Kidney epithelial cell (primary cell): ENCODE results near the gene ARID4A. TPM values are rescaled to one million over a fixed set of nuclear protein-coding genes. Genes with fewer than 3 reads are reported as not detected.

Experiments used
- DNase-seq: peaks from one replicate; pipeline ENCODE4 v3.0.0-alpha.2; 2010; ENCODE audit warnings: low read depth
- H3K27me3 ChIP-seq: 2 replicates; pipeline ENCODE4 v1.6.0; 2011; ENCODE audit warnings: low read length; ENCODE audit not compliant: control insufficient read depth, insufficient read depth
- H3K36me3 ChIP-seq: 2 replicates; pipeline ENCODE4 v1.5.1; 2011; ENCODE audit warnings: low read length; ENCODE audit not compliant: control insufficient read depth, insufficient read depth
- H3K4me3 ChIP-seq: 2 replicates; pipeline ENCODE4 v1.5.1; 2011; ENCODE audit warnings: low read depth, mild to moderate bottlenecking, control low read depth, low read length
- total RNA-seq: library from RNA; depleted of rRNA; stranded (reverse); fragments of >200 nt; gene quantifications from 2 replicates; pipeline ENCODE4 v1.2.3, GENCODE V29; 2015
- TF ChIP-seq, protein P1 (sequence below): IDR thresholded peaks from 2 replicates; pipeline ENCODE4 v1.5.1; 2011; ENCODE audit warnings: mild to moderate bottlenecking, moderate library complexity, low read length, control low read depth, inconsistent platforms; ENCODE audit not compliant: insufficient read depth, poor library complexity, severe bottlenecking

ARID4A gene
- total RNA-seq, 1 donor from 2014 or later: 4.4 TPM

- H3K4me3 ChIP-seq: no peak overlapping the region
- H3K36me3 ChIP-seq: no peaks in the 10 kb centered on the region
- H3K27me3 ChIP-seq: no peaks in the 10 kb centered on the region
- TF ChIP-seq, protein P1, sequence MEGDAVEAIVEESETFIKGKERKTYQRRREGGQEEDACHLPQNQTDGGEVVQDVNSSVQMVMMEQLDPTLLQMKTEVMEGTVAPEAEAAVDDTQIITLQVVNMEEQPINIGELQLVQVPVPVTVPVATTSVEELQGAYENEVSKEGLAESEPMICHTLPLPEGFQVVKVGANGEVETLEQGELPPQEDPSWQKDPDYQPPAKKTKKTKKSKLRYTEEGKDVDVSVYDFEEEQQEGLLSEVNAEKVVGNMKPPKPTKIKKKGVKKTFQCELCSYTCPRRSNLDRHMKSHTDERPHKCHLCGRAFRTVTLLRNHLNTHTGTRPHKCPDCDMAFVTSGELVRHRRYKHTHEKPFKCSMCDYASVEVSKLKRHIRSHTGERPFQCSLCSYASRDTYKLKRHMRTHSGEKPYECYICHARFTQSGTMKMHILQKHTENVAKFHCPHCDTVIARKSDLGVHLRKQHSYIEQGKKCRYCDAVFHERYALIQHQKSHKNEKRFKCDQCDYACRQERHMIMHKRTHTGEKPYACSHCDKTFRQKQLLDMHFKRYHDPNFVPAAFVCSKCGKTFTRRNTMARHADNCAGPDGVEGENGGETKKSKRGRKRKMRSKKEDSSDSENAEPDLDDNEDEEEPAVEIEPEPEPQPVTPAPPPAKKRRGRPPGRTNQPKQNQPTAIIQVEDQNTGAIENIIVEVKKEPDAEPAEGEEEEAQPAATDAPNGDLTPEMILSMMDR: peak; percentile 24
- DNase-seq: peak; percentile 5
These were observed 64.5 kb downstream of the ARID4A start for GRCh38 chr14:58362798-58363412.

DNA sequence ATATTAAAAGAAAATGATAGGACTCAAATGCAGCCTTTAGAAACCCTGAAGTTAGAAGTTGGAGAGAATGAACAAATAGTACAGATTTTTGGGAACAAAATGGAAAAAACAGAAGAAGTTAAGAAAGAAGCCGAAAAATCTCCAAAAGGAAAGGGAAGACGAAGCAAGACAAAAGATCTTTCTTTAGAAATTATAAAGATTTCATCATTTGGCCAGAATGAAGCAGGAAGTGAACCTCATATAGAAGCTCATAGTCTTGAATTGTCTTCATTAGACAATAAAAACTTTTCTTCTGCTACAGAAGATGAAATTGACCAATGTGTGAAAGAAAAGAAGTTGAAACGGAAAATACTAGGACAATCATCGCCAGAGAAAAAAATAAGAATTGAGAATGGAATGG lies 66.0 kb downstream of the ARID4A start:
- Histone ChIP-seq H3K4me3 (no peak overlapping the region), H3K27me3 (no peaks in the 10 kb centered on the region), H3K36me3 (peaks cover 1% of the 10 kb centered on the region)
- TF ChIP-seq, protein P1: no peak
- DNase-seq: no peak

- Histone ChIP-seq H3K27me3 (no peaks in the 10 kb centered on the region), H3K4me3 (no peak overlapping the region), H3K36me3 (peaks cover 1% of the 10 kb centered on the region)
- TF ChIP-seq, protein P1: no peak
- no peak for DNase-seq
These were observed 68.9 kb downstream of the ARID4A start for GRCh38 chr14:58367296-58367695.

- Histone ChIP-seq H3K4me3 (no peak overlapping the region), H3K27me3 (no peaks in the 10 kb centered on the region), H3K36me3 (peaks cover 1% of the 10 kb centered on the region)
- no peak for DNase-seq
- TF ChIP-seq, protein P1: no peak
These were observed 70.6 kb downstream of the ARID4A start for GRCh38 chr14:58368956-58369355.

DNA sequence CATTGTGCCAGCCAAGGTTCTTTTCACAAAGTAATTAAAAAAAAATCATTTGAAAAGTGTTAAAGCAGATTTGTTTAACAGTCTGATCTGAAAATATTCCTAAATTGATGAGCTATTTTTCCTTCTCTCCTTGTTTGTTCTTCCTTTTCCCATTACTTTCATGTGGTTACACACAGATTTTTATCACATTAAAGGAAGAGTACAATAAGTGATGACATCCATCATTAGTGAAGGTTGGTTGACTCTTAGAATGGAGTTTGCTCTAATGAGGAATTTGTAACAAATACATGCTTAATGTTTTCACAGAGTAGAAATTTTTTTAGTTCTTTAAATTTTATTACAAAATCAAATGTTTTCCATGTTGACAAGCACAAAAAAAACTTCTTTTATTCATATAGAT lies 78.4 kb downstream of the ARID4A start:
- Histone ChIP-seq H3K4me3 (no peak overlapping the region), H3K36me3 (peaks cover 1% of the 10 kb centered on the region), H3K27me3 (no peaks in the 10 kb centered on the region)
- TF ChIP-seq, protein P1: no peak
- no peak for DNase-seq

DNA sequence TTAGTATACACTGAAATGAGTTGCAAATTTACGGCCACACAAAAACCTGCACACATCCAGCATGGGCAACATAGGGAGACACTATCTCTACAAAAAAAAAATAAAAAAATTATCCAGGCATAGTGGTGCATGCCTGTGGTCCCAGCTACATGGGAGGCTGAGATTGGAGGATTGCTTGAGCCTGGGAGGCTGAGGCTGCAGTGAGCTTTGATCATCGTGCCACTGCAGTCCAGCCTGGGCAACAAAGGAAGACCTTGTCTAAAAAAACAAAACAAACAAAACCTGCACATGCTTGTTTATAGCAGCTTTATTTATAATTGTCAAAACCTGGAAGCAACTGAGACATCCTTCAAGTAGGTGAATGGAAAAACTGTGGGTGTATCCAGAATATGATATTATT lies 92.5 kb downstream of the ARID4A start:
- no peak for DNase-seq
- Histone ChIP-seq H3K4me3 (no peak overlapping the region), H3K27me3 (no peaks in the 10 kb centered on the region), H3K36me3 (no peaks in the 10 kb centered on the region)
- TF ChIP-seq, protein P1: no peak
